ENCODE measurements around the gene ALMS1. TPM values are rescaled to one million over a fixed set of nuclear protein-coding genes. Genes with fewer than 3 reads are reported as not detected.

ALMS1 gene
- total RNA-seq, 2 donors from 2014 or later = 34.2 to 44.5 TPM

DNA sequence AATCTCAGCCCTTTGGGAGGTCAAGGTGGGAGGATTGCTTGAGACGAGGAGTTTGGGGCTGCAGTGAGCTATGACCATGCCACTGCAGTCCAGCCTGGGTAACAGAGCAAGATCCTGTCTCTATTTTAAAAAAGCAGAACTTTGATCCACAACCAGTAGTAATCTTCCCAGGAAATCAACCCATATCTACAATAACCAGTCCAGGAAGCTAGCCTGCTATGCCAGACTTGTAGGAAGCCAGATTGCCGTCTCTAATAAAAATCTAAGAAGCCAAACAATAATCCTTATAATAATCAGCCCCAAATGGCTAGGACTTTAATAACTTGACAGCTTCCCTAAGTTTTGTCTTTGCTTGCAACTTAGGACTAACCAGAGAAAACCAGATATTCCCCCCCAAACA, 9.0 kb upstream of the ALMS1 start:
- Histone ChIP-seq H3K36me3 (replicated peaks in 1 of 2; ENCODE audit: insufficient read depth in 1 of 2, low read depth in 2 of 2) (no peaks in the 10 kb centered on the region), H3K27ac (no peak overlapping the region), H3K4me3 (no peak overlapping the region), H3K4me1 (no peaks in the 10 kb centered on the region), H3K27me3 (no peaks in the 10 kb centered on the region), H3K9me3 (no peaks in the 10 kb centered on the region)
- WGBS, 2 donors = 81 to 92% methylated on average over 2 of the region's 2 CpGs
- DNase-seq (no peak), ATAC-seq (no peak)
- intact Hi-C loops (cut with DNase I) = no loop called here
- TF ChIP-seq CTCF (IDR thresholded peaks at IDR 0.05) (no peak), POLR2A (IDR thresholded peaks at IDR 0.05) (no peak)

GRCh38 chr2:73383036-73383435, 2.6 kb upstream of the ALMS1 start:
- H3K9me3 ChIP-seq = no peaks in the 10 kb centered on the region
- intact Hi-C loops (cut with DNase I) = no loop called here

DNA sequence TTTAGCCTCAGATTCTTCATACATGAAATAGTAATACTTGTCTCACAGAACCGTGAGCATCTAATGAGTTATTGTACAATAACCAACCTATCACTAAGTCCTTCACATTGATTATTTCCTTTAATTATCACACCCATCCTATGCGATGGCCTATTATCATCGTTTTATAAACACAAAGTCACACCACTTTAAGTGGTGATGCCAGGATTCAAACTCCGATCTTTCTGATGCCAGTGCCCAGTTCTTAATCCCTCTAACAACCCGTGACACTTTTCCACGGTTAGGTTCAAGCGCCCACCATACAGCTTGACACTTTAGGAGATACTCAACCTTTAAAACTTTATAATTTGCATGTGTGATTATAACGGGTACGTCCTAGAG, 523 bp upstream of the ALMS1 start:
- intact Hi-C loops (cut with DNase I) = no loop called here
- Histone ChIP-seq H3K27ac (peak overlapping the region; percentile 88 to 95 (median 91)), H3K4me3 (peak overlapping the region; percentile 0 to 73), H3K36me3 (replicated peaks in 1 of 2; ENCODE audit: insufficient read depth in 1 of 2, low read depth in 2 of 2) (no peaks in the 10 kb centered on the region), H3K27me3 (no peaks in the 10 kb centered on the region), H3K4me1 (peaks cover 21% of the 10 kb centered on the region), H3K9me3 (no peaks in the 10 kb centered on the region)
- DNase-seq (no peak), ATAC-seq (no peak)
- WGBS, 2 donors = 1 to 4% methylated on average over 9 of the region's 9 CpGs
- TF ChIP-seq POLR2A (IDR thresholded peaks at IDR 0.05) = no peak
- no peak for TF ChIP-seq CTCF (IDR thresholded peaks at IDR 0.05)

More at GRCh38 chr2:73383036-73383435, 2.6 kb upstream of the ALMS1 start:
- Histone ChIP-seq H3K4me1 (peaks cover 21% of the 10 kb centered on the region), H3K27ac (no peak overlapping the region), H3K27me3 (no peaks in the 10 kb centered on the region), H3K4me3 (no peak overlapping the region), H3K36me3 (replicated peaks in 1 of 2; ENCODE audit: insufficient read depth in 1 of 2, low read depth in 2 of 2) (no peaks in the 10 kb centered on the region)
- WGBS, 2 donors = 67 to 80% methylated on average over 3 of the region's 3 CpGs
- ATAC-seq (no peak), DNase-seq (no peak)
- TF ChIP-seq POLR2A (IDR thresholded peaks at IDR 0.05) (no peak), CTCF (IDR thresholded peaks at IDR 0.05) (no peak)

DNA sequence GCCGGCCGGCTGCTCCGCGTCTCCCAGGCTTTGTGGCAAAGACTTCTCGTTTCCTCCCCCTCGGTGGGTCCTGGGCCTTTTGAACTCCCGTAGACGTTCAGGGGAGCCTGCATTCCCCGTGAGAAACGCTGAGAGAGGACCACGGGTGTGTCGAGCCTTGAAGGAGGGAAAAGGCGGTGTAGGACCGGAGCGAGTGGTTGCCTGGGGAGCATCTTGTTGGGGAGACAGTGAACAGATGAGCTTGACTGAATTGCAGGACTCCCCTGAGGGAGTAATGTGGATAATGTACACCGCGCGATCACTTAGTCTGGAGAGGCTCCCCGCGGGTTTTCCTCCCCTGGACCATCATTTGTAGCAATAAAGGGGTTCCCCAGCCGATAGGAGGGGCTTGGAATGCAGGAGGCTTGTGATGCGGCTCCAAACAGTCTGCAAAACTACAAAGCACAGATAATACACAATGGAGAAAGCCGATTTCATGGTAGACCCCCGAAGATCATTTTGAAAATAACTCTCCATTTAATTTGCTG, 769 bp downstream of the ALMS1 start:
- no peak for ATAC-seq
- no peaks in the 10 kb centered on the region for H3K27me3 ChIP-seq
- H3K27ac ChIP-seq = peak overlapping the region; percentile 88 to 95 (median 91)
- H3K4me1 ChIP-seq = peaks cover 21% of the 10 kb centered on the region
- H3K9me3 ChIP-seq = no peaks in the 10 kb centered on the region
- TF ChIP-seq CTCF (IDR thresholded peaks at IDR 0.05) (peak in 1 of 7 experiments; percentile 1), POLR2A (IDR thresholded peaks at IDR 0.05) (peak in 1 of 3 donors; percentile 43)
- no peak for DNase-seq
- H3K4me3 ChIP-seq = peak overlapping the region; percentile 73 to 95
- H3K36me3 ChIP-seq (replicated peaks in 1 of 2; ENCODE audit: insufficient read depth in 1 of 2, low read depth in 2 of 2) = no peaks in the 10 kb centered on the region
- intact Hi-C loops (cut with DNase I) = no loop called here
- WGBS, 2 donors = 0% methylated on average over 18 to 24 of the region's 24 CpGs
